ENCODE results near the gene ZNF497.
A peak's percentile ranks its signal among the peaks of the same experiment; 100 is the strongest.
"Not testable (repeated sequence)": the region's sequence is repeated elsewhere in the genome, so short reads cannot be mapped to it uniquely, and the experiment has no call there.

ZNF497 gene

GRCh38 chr19:58350001-58350861 lies 12.3 kb downstream of the ZNF497 start:
- Histone ChIP-seq H3K9me3 (ENCODE audit: control insufficient read depth in 1 of 2, low read length in 2 of 2) (no peaks in the 10 kb centered on the region), H3K4me3 (ENCODE audit: low read depth in 1 of 2, low read length in 2 of 2) (peak overlapping the region in 1 of 2 donors; percentile 54), H3K36me3 (ENCODE audit: control insufficient read depth in 1 of 2, insufficient read depth in 2 of 2, low read length in 2 of 2) (peaks cover 0 to 4% of the 10 kb centered on the region in 2 donors), H3K4me1 (ENCODE audit: control insufficient read depth in 1 of 2, insufficient read depth in 2 of 2, low read length in 2 of 2) (peaks cover 0 to 18% of the 10 kb centered on the region in 2 donors), H3K27me3 (ENCODE audit: low read depth, low read length) (peaks cover 12% of the 10 kb centered on the region), H3K27ac (ENCODE audit: low read length) (no peak overlapping the region)

GRCh38 chr19:58349590-58349989 lies 13.0 kb downstream of the ZNF497 start:
- H3K27me3 ChIP-seq (ENCODE audit: low read depth, low read length), result peaks cover 12% of the 10 kb centered on the region
- no peak overlapping the region for H3K27ac ChIP-seq (ENCODE audit: low read length)
- H3K9me3 ChIP-seq (ENCODE audit: control insufficient read depth in 1 of 2, low read length in 2 of 2), result no peaks in the 10 kb centered on the region
- peaks cover 0 to 18% of the 10 kb centered on the region in 2 donors for H3K4me1 ChIP-seq (ENCODE audit: control insufficient read depth in 1 of 2, insufficient read depth in 2 of 2, low read length in 2 of 2)
- H3K36me3 ChIP-seq (ENCODE audit: control insufficient read depth in 1 of 2, insufficient read depth in 2 of 2, low read length in 2 of 2), result peaks cover 0 to 4% of the 10 kb centered on the region in 2 donors
- peak overlapping the region in 1 of 2 donors; percentile 54 for H3K4me3 ChIP-seq (ENCODE audit: low read depth in 1 of 2, low read length in 2 of 2)

- peaks cover 12% of the 10 kb centered on the region for H3K27me3 ChIP-seq (ENCODE audit: low read depth, low read length)
- H3K4me3 ChIP-seq (ENCODE audit: low read depth in 1 of 2, low read length in 2 of 2), result peak overlapping the region; percentile 55 to 62
- not testable (repeated sequence) for H3K9me3 ChIP-seq (ENCODE audit: control insufficient read depth in 1 of 2, low read length in 2 of 2); H3K36me3 ChIP-seq (ENCODE audit: control insufficient read depth in 1 of 2, insufficient read depth in 2 of 2, low read length in 2 of 2); H3K27ac ChIP-seq (ENCODE audit: low read length)
- peaks cover 0 to 18% of the 10 kb centered on the region in 2 donors for H3K4me1 ChIP-seq (ENCODE audit: control insufficient read depth in 1 of 2, insufficient read depth in 2 of 2, low read length in 2 of 2)
Measured at GRCh38 chr19:58348080-58348479, 14.5 kb downstream of the ZNF497 start.

GRCh38 chr19:58346961-58347929 lies 15.3 kb downstream of the ZNF497 start:
- peak overlapping the region; percentile 55 to 62 for H3K4me3 ChIP-seq (ENCODE audit: low read depth in 1 of 2, low read length in 2 of 2)
- H3K36me3 ChIP-seq (ENCODE audit: control insufficient read depth in 1 of 2, insufficient read depth in 2 of 2, low read length in 2 of 2), result peaks cover 0 to 4% of the 10 kb centered on the region in 2 donors
- peaks cover 10% of the 10 kb centered on the region for H3K27me3 ChIP-seq (ENCODE audit: low read depth, low read length)
- no peaks in the 10 kb centered on the region for H3K9me3 ChIP-seq (ENCODE audit: control insufficient read depth in 1 of 2, low read length in 2 of 2)
- peaks cover 0 to 18% of the 10 kb centered on the region in 2 donors for H3K4me1 ChIP-seq (ENCODE audit: control insufficient read depth in 1 of 2, insufficient read depth in 2 of 2, low read length in 2 of 2)
- H3K27ac ChIP-seq (ENCODE audit: low read length), result no peak overlapping the region

GRCh38 chr19:58345558-58345957 lies 17.0 kb downstream of the ZNF497 start:
- no peaks in the 10 kb centered on the region for H3K9me3 ChIP-seq (ENCODE audit: control insufficient read depth in 1 of 2, low read length in 2 of 2)
- no peak overlapping the region for H3K27ac ChIP-seq (ENCODE audit: low read length)
- H3K4me1 ChIP-seq (ENCODE audit: control insufficient read depth in 1 of 2, insufficient read depth in 2 of 2, low read length in 2 of 2), result peaks cover 0 to 17% of the 10 kb centered on the region in 2 donors
- peaks cover 0 to 16% of the 10 kb centered on the region in 2 donors for H3K36me3 ChIP-seq (ENCODE audit: control insufficient read depth in 1 of 2, insufficient read depth in 2 of 2, low read length in 2 of 2)
- H3K4me3 ChIP-seq (ENCODE audit: low read depth in 1 of 2, low read length in 2 of 2), result no peak overlapping the region
- peaks cover 7% of the 10 kb centered on the region for H3K27me3 ChIP-seq (ENCODE audit: low read depth, low read length)

GRCh38 chr19:58338825-58339558 lies 23.6 kb downstream of the ZNF497 start:
- H3K36me3 ChIP-seq (ENCODE audit: control insufficient read depth in 1 of 2, insufficient read depth in 2 of 2, low read length in 2 of 2), result peaks cover 36 to 64% of the 10 kb centered on the region in 2 donors
- H3K27me3 ChIP-seq (ENCODE audit: low read depth, low read length), result no peaks in the 10 kb centered on the region
- no peaks in the 10 kb centered on the region for H3K4me1 ChIP-seq (ENCODE audit: control insufficient read depth in 1 of 2, insufficient read depth in 2 of 2, low read length in 2 of 2)
- H3K27ac ChIP-seq (ENCODE audit: low read length), result no peak overlapping the region
- no peak overlapping the region for H3K4me3 ChIP-seq (ENCODE audit: low read depth in 1 of 2, low read length in 2 of 2)
- no peaks in the 10 kb centered on the region for H3K9me3 ChIP-seq (ENCODE audit: control insufficient read depth in 1 of 2, low read length in 2 of 2)

- Histone ChIP-seq H3K27ac (ENCODE audit: low read length) (no peak overlapping the region), H3K4me3 (ENCODE audit: low read depth in 1 of 2, low read length in 2 of 2) (no peak overlapping the region), H3K27me3 (ENCODE audit: low read depth, low read length) (no peaks in the 10 kb centered on the region), H3K9me3 (ENCODE audit: control insufficient read depth in 1 of 2, low read length in 2 of 2) (no peaks in the 10 kb centered on the region), H3K4me1 (ENCODE audit: control insufficient read depth in 1 of 2, insufficient read depth in 2 of 2, low read length in 2 of 2) (no peaks in the 10 kb centered on the region), H3K36me3 (ENCODE audit: control insufficient read depth in 1 of 2, insufficient read depth in 2 of 2, low read length in 2 of 2) (peaks cover 36 to 64% of the 10 kb centered on the region in 2 donors)
Measured at GRCh38 chr19:58338336-58338735, 24.2 kb downstream of the ZNF497 start.

GRCh38 chr19:58336820-58337219 lies 25.7 kb downstream of the ZNF497 start:
- H3K9me3 ChIP-seq (ENCODE audit: control insufficient read depth in 1 of 2, low read length in 2 of 2), result no peaks in the 10 kb centered on the region
- H3K36me3 ChIP-seq (ENCODE audit: control insufficient read depth in 1 of 2, insufficient read depth in 2 of 2, low read length in 2 of 2), result peaks cover 36 to 64% of the 10 kb centered on the region in 2 donors
- H3K27ac ChIP-seq (ENCODE audit: low read length), result no peak overlapping the region
- H3K4me1 ChIP-seq (ENCODE audit: control insufficient read depth in 1 of 2, insufficient read depth in 2 of 2, low read length in 2 of 2), result no peaks in the 10 kb centered on the region
- no peaks in the 10 kb centered on the region for H3K27me3 ChIP-seq (ENCODE audit: low read depth, low read length)
- no peak overlapping the region for H3K4me3 ChIP-seq (ENCODE audit: low read depth in 1 of 2, low read length in 2 of 2)

- Histone ChIP-seq H3K27ac (ENCODE audit: low read length) (no peak overlapping the region), H3K4me3 (ENCODE audit: low read depth in 1 of 2, low read length in 2 of 2) (no peak overlapping the region), H3K9me3 (ENCODE audit: control insufficient read depth in 1 of 2, low read length in 2 of 2) (no peaks in the 10 kb centered on the region), H3K27me3 (ENCODE audit: low read depth, low read length) (no peaks in the 10 kb centered on the region), H3K4me1 (ENCODE audit: control insufficient read depth in 1 of 2, insufficient read depth in 2 of 2, low read length in 2 of 2) (no peaks in the 10 kb centered on the region), H3K36me3 (ENCODE audit: control insufficient read depth in 1 of 2, insufficient read depth in 2 of 2, low read length in 2 of 2) (peaks cover 36 to 58% of the 10 kb centered on the region in 2 donors)
Measured at GRCh38 chr19:58336216-58336615, 26.3 kb downstream of the ZNF497 start.

- peaks cover 36 to 52% of the 10 kb centered on the region in 2 donors for H3K36me3 ChIP-seq (ENCODE audit: control insufficient read depth in 1 of 2, insufficient read depth in 2 of 2, low read length in 2 of 2)
- no peaks in the 10 kb centered on the region for H3K9me3 ChIP-seq (ENCODE audit: control insufficient read depth in 1 of 2, low read length in 2 of 2)
- no peak overlapping the region for H3K27ac ChIP-seq (ENCODE audit: low read length)
Measured at GRCh38 chr19:58335630-58336029, 26.9 kb downstream of the ZNF497 start.

More at GRCh38 chr19:58335630-58336029, 26.9 kb downstream of the ZNF497 start:
- Histone ChIP-seq H3K4me3 (ENCODE audit: low read depth in 1 of 2, low read length in 2 of 2) (no peak overlapping the region), H3K4me1 (ENCODE audit: control insufficient read depth in 1 of 2, insufficient read depth in 2 of 2, low read length in 2 of 2) (no peaks in the 10 kb centered on the region), H3K27me3 (ENCODE audit: low read depth, low read length) (no peaks in the 10 kb centered on the region)
